ENCODE results near the gene TOP2A. TPM values are rescaled to one million over a fixed set of nuclear protein-coding genes. Genes with fewer than 3 reads are reported as not detected.

TOP2A gene
- total RNA-seq, 1 donor from 2014 or later = 10.5 TPM

DNA sequence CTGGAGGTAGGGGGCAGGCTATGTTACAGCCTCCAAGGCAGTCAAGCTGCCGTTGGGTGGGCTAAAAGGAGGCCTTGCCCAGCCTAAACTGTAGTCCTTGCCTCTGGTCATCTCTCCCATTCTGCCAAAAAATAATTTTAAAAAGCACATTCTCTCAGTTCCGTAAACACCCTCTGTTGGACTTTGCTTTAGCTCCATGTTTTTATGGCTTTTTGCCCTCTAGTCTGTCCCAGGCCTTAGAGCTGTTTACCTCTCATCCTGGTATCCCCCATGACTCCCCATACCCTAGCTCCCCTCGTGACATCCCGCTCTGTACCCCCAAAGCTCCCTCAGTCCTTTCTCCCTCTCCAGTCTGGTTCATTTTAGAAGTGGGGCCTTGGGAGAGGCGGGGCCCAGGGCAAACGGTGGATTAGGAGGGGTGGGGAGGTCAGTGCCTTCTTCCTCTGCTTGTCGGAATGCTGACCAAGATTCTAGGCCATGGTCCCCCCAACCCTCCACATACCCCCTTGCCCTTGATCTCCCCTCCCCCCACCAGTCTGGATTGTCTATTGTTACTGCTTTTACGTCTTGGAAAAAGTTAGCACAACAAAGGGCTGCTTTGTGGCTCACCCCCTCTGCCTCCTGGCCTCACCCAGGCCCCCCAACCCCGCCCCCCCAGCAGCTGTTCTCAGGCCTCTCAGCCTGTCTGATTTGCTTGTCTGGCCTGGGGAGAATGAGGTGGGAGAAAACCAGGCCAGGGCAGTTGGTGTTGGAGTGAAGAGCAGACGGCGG is 71.5 kb downstream of the TOP2A start:
- peak in 1 of 2 donors; percentile 37 for DNase-seq (ENCODE audit: low read depth in 2 of 2)

DNA sequence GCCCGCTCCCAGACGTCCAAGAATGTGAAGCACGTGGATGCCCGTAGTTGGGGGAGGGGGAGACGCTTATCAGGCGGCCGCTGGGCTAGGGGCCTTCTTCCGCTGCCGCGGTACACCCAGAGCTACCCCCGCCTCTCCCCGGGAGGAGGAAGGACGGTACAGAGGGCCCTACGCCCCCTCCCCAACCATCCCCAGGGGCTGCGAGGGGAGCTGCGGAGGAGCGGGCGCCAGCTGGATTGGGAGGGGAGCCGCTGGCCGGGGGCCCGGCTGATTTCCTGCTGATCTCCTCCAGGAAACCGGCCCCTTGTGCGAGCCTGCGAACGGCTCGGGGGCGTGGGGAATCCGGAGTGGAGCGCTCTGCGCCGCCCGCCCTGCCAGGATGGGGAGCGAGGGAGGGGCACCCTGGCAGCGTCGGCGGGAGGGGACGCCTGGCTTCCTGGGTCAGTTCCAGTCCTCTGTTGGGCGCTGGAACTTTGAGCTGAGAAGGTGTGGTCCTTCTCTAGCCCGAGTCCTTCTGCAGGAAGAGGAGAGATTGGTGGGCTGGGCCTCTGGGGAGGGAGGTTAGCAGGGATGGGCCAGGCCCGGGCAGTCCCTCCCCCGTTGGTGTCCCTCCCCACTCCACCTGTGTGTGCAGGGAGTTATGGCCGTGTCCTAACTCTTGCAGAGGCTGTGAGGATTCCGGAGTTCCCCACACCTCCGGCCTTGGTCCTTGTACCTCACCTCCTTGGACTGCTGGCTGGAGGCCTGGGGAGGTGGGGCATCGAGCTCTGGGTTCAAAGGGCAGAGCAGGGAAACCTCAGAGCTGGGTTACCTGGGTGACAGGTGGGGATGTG is 72.3 kb downstream of the TOP2A start:
- peak; percentile 63 to 67 for DNase-seq (ENCODE audit: low read depth in 2 of 2)

DNA sequence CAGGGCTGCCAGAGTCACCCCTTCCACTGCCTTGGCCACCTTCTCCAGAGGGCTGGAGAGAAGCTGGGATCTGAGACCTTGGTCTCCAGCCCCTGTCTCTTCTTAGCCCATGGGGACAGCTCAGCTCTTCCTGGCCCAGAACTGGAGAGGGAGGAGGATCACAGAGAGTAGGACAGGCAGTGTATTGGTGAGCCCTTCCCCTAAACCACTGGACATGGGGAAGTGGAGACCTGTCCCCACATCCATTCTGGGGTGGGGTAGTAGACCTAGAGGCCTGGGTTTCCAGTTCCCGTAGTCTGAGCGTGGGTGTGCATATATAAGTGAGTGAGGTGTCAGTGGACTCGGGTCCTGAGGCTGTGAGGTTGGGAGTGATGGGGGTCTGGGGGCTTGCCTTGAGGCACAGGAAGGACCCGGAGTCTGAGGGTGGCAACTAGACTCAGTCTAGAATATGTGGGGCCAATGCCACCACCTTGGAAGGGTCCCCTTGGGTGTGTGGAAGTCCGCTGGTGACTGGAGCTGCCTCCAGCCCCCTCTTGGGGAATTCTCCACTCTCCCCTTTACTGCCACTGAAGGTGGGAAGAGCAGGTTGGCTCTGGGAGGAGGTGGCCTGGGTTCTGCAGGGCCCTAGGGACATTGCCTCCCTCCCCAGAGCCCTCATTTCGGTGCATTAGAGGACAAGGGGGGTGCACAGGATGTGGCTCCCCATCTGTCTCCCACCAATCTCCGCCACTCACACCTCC is 73.1 kb downstream of the TOP2A start:
- no peak for DNase-seq (ENCODE audit: low read depth in 2 of 2)

DNA sequence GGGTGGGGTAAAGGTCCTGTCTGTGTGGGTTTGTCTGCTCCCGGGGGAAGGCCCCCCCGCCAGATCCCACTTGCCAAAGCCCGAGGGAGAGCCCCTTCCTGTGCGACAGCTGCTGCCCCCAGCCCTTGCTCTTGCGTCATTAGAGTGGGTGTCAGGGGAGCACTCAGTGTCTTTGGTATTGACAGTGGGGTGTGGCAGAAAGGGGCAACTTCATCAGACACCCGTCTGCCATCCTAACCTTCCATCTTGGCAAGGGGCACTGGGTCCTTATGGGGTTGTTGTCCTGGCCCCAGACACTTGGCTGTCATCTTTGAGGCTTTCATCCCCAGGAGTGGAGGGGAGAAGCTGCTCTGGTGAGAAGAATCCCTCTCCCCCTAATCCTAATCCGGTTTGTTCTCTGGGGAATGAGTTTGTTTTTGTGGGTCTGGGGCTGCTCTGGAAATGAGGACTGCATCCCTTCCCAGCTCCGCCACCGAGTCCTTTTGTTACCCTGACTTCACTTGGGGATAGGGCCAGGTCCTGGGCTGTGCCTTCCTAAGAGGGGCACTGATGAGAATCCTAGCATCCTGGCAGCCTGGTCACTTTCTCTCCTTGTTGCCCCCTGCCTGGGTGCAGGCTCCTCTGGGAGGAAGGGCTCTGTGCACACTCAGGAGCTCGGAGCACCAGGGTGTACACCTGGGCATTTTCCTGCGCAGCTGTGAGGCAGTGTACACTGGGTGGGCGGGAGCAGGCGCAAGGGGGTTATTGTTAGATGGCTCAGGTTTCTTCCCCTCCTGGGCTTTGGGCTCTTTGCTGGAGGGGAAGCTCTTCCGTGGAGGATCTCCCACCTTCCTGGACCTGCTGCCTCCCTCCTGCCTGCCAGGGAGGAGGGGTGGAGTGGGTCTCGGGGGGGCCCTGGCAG is 74.2 kb downstream of the TOP2A start:
- DNase-seq (ENCODE audit: low read depth in 2 of 2) = peak in 1 of 2 donors; percentile 36

DNA sequence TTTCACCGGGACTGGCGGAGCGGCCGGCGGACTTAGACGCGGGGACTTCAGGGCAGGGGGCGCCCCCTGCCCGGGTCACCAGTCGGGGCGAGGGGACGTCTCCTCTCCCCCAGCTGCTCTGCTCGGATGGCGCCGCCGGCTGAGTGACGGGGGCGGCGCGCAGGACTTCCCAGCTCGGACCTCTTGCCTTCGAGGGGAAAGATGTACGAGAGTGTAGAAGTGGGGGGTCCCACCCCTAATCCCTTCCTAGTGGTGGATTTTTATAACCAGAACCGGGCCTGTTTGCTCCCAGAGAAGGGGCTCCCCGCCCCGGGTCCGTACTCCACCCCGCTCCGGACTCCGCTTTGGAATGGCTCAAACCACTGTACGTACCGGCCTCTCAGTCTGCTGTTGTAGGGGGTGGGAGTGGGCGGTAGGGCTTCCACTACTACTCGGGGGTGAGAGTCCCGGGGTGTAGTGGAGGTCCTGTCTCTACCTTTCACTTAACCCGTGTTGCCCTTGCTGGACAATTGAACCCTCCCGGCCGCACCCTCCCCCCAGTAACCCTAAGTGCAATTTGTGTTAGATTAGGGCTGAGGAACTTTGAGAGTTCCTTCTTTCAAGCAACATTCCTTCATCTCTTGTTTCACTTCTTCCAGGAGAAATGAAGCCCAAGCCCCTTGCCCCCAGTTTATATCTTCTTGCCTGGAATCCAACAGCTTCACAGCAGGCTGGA is 75.0 kb downstream of the TOP2A start:
- DNase-seq (ENCODE audit: low read depth in 2 of 2) = peak in 1 of 2 donors; percentile 28

DNA sequence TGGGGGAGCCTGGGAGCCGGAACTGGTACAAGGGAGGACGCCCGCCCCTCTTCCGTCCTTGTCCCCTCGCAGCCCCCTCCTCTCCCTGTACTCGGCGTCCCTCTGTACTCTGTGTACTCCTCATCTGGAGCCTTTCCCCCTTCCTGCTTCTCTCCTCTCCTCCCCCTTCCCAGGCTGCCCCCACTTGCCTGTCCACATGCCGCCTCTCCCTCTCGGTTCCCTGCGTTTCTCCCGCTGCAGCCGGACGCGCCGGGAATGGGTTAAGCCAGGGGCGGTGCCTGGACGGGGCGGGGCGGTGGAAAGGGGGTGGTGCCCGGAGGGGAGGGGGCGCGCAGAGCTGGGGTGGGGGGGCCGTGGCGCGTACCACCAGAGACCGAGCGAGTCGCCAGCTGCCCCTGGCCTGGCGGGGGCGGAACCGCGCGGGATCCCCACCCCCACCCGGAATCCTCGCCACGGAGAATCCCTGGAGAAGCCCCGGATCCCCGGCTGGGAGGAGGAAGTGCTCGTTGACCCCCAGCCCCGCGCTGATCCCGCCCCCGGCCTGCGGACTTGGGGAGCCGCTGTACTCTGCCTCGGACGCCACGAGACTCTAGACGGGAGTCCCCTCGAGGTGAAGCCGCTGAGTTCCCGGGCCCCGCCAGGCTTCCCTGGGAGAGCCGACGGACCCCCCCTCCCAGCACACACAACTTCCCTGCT is 75.7 kb downstream of the TOP2A start:
- peak; percentile 72 to 90 for DNase-seq (ENCODE audit: low read depth in 2 of 2)

DNA sequence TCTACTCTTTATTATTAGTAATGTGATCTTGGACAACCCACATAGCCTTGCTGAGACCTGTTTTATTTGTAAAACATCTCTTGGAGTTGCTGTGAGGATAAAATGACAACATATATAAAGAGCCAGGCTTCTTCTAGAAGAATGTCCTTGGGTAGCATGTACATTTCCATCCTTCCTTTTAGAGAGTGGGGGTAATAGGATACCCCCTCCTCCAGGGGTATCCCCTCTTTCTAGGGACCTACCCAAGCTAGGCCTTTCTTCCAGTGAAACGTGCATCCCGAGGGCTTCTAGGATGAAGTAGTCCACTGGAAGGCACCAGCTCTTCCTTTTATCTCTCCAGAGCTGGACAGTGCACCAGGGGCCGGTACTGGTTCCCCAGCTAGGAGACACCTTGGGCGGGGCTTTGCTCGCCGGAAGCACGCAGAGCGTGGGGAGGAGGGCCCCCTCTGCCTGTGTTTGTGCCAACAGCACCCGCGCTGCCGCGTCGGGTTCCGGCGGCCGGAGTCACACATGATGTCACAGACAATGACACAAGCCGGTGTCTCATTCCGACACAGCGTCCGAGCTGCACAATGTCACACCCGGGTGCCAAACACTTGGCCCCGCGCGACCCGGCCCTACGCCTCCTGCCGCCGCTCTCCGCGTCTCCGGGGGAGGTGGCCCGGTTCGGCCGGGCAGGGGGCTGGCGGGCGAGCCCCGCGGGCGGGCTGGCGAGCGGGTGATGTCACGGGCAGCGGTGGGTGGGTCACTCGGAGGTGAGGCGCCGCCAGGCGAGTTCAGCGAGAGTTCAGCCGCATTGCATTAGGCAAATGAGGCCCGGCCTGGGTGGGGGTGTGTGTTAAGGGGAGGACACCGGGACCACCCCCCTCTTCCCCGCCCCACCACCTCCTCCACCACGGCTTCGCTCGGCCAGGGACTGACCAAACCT is 76.6 kb downstream of the TOP2A start:
- DNase-seq (ENCODE audit: low read depth in 2 of 2) = peak; percentile 82 to 96

DNA sequence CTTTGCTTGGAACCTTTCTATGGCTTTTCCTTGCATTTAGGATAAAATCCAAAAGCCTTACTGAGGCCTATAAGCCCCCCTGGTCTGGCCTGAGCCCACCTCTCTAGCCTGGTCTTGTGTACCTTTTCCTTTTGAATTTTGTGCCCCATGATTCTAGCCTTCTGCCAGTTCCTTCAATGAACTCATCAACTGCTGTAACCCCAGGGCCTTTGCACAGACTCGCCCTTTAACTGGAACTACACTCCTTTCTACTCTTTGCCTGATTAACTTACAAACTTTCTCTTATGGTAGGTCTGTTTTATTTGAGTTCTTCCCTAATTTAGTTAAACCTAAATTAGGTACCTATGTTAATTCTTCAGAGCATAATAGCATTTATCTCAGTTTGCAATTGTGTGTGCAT is 77.4 kb downstream of the TOP2A start:
- no peak for DNase-seq (ENCODE audit: low read depth in 2 of 2)

DNA sequence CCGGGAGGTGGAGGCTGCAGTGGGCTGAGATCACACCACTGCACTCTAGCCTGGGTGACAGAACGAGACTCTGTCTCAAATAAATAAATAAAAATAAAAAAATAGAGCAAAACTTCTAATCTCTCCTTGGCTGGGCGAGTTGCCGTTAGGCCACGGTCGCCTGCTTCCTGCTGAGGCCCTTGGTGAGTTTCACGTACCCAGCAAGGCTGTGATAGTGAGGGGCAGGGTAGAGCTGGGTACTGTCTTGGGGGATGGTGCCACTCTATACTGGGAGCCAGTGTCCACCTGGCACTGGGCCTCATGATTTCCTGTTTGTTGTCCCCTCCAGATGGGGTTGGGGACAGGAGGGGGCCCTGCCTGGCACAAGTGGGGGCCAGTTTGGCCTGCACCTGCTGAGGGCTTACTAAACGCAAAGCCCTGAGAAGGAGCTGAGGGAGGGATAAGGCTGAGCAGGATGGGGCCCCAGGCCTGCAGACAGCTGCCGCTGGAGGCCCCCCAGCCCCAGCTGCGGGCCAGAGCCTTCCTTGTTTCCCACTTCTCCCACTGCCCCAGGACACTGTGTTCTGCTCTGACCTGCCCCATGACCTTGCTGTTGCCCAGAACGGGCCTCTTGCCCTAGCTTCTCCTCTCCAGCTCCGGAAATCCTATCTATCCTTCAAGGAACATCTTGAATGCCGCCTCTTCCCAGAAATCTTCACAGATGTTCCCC is 78.6 kb downstream of the TOP2A start:
- DNase-seq (ENCODE audit: low read depth in 2 of 2) = no peak

Other genes with a start within 250 kb of the TOP2A start
- 0.79 and 0.87 TPM in 2 replicates for gene RAPGEFL1, start 240.4 kb downstream of the TOP2A start, total RNA-seq
- 4.8 and 6.2 TPM in 2 replicates for gene WIPF2, start 198.6 kb downstream of the TOP2A start, total RNA-seq
- gene CDC6, start 130.0 kb downstream of the TOP2A start, total RNA-seq = 3.8 and 8.3 TPM in 2 replicates
- 5.4 and 6.0 TPM in 2 replicates for gene RARA, start 108.7 kb downstream of the TOP2A start, total RNA-seq
- gene GJD3, start 53.2 kb downstream of the TOP2A start, total RNA-seq = 2.2 and 3.0 TPM in 2 replicates
- 163 and 193 TPM in 2 replicates for gene IGFBP4, start 25.6 kb upstream of the TOP2A start, total RNA-seq
- not detected in 2 replicates for gene TNS4, start 83.7 kb upstream of the TOP2A start, total RNA-seq
- under 0.01 TPM in 1 of 2 replicates, not detected in the other for gene CCR7, start 147.6 kb upstream of the TOP2A start, total RNA-seq
- gene SMARCE1, start 229.9 kb upstream of the TOP2A start, total RNA-seq = 52.8 and 63.0 TPM in 2 replicates
- not detected in 2 replicates for gene KRT222, start 247.3 kb upstream of the TOP2A start, total RNA-seq

All from lung microvascular endothelial cell (primary cell).